Measurements from ENCODE around the gene ARID5A. TPM values are rescaled to one million over a fixed set of nuclear protein-coding genes. Genes with fewer than 3 reads are reported as not detected.

Gene ARID5A
- polyA plus RNA-seq, 1 donor from 2014 or later = not detected

GRCh38 chr2:96528006-96528699 lies 8.4 kb upstream of the ARID5A start:
- H3K9me3 ChIP-seq (ENCODE audit: low read length) = no peaks in the 10 kb centered on the region
- no peak overlapping the region for H3K4me2 ChIP-seq (ENCODE audit: low read length)
- H3F3A ChIP-seq (ENCODE audit: insufficient read depth, low read length, poor library complexity, severe bottlenecking) = no peaks in the 10 kb centered on the region
- peaks cover 28% of the 10 kb centered on the region for H3K27me3 ChIP-seq (ENCODE audit: insufficient read depth, low read depth, low read length)
- H3K36me3 ChIP-seq (ENCODE audit: insufficient read depth, low read length) = no peaks in the 10 kb centered on the region
- H4K20me1 ChIP-seq (ENCODE audit: insufficient read depth) = no peaks in the 10 kb centered on the region
- no peak overlapping the region for H2AFZ ChIP-seq (ENCODE audit: low read depth, low read length)
- H3K79me2 ChIP-seq (replicated peaks; ENCODE audit: insufficient read depth, low read length) = no peaks in the 10 kb centered on the region
- no peaks in the 10 kb centered on the region for H3K9me2 ChIP-seq (ENCODE audit: insufficient read depth, low read length)
- H3K27ac ChIP-seq (ENCODE audit: low read length) = no peak overlapping the region
- TF ChIP-seq RAD21 (conservative IDR thresholded peaks at IDR 0.05) (no peak), MXI1 (conservative IDR thresholded peaks at IDR 0.05; ENCODE audit: poor library complexity, severe bottlenecking) (no peak), REST (IDR thresholded peaks at IDR 0.05; ENCODE audit: borderline replicate concordance) (no peak), CTCF (IDR thresholded peaks at IDR 0.05; ENCODE audit: poor library complexity, severe bottlenecking) (no peak), EP300 (conservative IDR thresholded peaks at IDR 0.05; ENCODE audit: poor library complexity, severe bottlenecking) (no peak), TAF1 (IDR thresholded peaks at IDR 0.05; ENCODE audit: low read depth) (no peak), POLR2AphosphoS5 (IDR thresholded peaks at IDR 0.05) (no peak)
- no peak overlapping the region for H3K9ac ChIP-seq (ENCODE audit: low read length)
- H3K4me3 ChIP-seq (ENCODE audit: low read length) = no peak overlapping the region

GRCh38 chr2:96528700-96529375 lies 7.7 kb upstream of the ARID5A start:
- Histone ChIP-seq H3F3A (ENCODE audit: insufficient read depth, low read length, poor library complexity, severe bottlenecking) (no peaks in the 10 kb centered on the region), H3K9me2 (ENCODE audit: insufficient read depth, low read length) (no peaks in the 10 kb centered on the region), H3K27me3 (ENCODE audit: insufficient read depth, low read depth, low read length) (peaks cover 28% of the 10 kb centered on the region), H2AFZ (ENCODE audit: low read depth, low read length) (no peak overlapping the region), H3K4me2 (ENCODE audit: low read length) (no peak overlapping the region), H3K27ac (ENCODE audit: low read length) (no peak overlapping the region), H3K9me3 (ENCODE audit: low read length) (no peaks in the 10 kb centered on the region), H3K79me2 (replicated peaks; ENCODE audit: insufficient read depth, low read length) (no peaks in the 10 kb centered on the region), H4K20me1 (ENCODE audit: insufficient read depth) (no peaks in the 10 kb centered on the region), H3K36me3 (ENCODE audit: insufficient read depth, low read length) (no peaks in the 10 kb centered on the region), H3K4me3 (ENCODE audit: low read length) (no peak overlapping the region), H3K9ac (ENCODE audit: low read length) (no peak overlapping the region)
- no peak for TF ChIP-seq EP300 (conservative IDR thresholded peaks at IDR 0.05; ENCODE audit: poor library complexity, severe bottlenecking)
